ENCODE data around the gene ZNF217.

DNA sequence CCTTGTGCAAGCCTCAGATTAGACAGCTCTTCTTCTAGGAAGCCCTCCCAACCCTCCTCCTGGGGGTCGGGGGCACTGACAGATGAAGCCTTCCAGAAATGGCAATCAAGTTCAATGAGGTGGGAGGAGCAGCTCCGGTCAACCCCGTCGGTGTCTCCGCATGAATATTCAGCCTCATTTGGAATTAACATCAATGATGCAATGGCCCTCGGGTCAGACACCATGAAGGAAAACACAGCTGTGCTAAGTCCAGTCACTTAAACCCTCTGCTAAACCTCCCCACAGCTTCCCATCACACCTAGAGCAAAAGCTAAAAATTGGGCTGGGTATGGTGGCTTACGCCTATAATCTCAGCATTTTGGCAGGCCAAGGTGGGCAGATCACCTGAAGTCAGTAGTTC lies 36.5 kb downstream of the ZNF217 start:
- TF ChIP-seq, protein P1, sequence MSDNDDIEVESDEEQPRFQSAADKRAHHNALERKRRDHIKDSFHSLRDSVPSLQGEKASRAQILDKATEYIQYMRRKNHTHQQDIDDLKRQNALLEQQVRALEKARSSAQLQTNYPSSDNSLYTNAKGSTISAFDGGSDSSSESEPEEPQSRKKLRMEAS (IDR thresholded peaks at IDR 0.05): no peak
- TF ChIP-seq EP300 (IDR thresholded peaks at IDR 0.05; ENCODE audit: borderline replicate concordance) (no peak), RAD21 (IDR thresholded peaks at IDR 0.05; ENCODE audit: low read depth) (no peak), FOXM1 (IDR thresholded peaks at IDR 0.05; ENCODE audit: borderline replicate concordance, low read depth) (no peak), CEBPB (IDR thresholded peaks at IDR 0.05) (no peak), TEAD4 (IDR thresholded peaks at IDR 0.05) (no peak), TAF1 (IDR thresholded peaks at IDR 0.05; ENCODE audit: low read depth) (no peak)
- TF ChIP-seq, protein P2, sequence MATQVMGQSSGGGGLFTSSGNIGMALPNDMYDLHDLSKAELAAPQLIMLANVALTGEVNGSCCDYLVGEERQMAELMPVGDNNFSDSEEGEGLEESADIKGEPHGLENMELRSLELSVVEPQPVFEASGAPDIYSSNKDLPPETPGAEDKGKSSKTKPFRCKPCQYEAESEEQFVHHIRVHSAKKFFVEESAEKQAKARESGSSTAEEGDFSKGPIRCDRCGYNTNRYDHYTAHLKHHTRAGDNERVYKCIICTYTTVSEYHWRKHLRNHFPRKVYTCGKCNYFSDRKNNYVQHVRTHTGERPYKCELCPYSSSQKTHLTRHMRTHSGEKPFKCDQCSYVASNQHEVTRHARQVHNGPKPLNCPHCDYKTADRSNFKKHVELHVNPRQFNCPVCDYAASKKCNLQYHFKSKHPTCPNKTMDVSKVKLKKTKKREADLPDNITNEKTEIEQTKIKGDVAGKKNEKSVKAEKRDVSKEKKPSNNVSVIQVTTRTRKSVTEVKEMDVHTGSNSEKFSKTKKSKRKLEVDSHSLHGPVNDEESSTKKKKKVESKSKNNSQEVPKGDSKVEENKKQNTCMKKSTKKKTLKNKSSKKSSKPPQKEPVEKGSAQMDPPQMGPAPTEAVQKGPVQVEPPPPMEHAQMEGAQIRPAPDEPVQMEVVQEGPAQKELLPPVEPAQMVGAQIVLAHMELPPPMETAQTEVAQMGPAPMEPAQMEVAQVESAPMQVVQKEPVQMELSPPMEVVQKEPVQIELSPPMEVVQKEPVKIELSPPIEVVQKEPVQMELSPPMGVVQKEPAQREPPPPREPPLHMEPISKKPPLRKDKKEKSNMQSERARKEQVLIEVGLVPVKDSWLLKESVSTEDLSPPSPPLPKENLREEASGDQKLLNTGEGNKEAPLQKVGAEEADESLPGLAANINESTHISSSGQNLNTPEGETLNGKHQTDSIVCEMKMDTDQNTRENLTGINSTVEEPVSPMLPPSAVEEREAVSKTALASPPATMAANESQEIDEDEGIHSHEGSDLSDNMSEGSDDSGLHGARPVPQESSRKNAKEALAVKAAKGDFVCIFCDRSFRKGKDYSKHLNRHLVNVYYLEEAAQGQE (IDR thresholded peaks at IDR 0.05; ENCODE audit: low read depth): no peak

Data from Ishikawa (cell line).